ENCODE data around the gene ARF1.

DNA sequence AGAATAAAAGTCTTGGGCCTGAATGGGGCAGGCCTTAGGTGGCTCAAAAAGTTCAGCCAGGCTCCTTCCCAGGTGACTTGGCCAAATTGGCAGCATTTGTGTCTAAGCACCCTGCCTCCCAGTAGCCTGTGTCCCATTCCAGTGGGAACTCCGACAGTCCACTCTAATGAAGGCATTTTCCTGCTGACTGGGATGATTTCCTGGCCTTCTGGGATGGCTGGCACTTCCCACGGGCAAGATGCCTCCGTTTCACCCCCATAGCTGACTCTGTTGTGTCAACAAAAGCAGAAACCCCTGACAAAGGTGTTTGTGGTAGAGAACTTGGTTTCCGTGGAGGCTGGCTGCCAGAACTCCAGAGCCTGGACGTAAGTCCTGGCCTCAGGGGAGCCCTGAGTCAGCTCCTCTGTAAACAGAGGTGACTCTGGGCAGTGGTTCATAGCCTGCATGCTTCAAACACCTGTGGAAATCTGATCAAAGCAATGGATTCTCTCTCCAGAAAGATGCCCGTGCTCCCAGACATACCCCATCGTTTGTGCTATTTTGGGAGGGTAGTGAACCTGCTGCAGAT, 39.1 kb upstream of the ARF1 start:
- TF ChIP-seq, protein P1, sequence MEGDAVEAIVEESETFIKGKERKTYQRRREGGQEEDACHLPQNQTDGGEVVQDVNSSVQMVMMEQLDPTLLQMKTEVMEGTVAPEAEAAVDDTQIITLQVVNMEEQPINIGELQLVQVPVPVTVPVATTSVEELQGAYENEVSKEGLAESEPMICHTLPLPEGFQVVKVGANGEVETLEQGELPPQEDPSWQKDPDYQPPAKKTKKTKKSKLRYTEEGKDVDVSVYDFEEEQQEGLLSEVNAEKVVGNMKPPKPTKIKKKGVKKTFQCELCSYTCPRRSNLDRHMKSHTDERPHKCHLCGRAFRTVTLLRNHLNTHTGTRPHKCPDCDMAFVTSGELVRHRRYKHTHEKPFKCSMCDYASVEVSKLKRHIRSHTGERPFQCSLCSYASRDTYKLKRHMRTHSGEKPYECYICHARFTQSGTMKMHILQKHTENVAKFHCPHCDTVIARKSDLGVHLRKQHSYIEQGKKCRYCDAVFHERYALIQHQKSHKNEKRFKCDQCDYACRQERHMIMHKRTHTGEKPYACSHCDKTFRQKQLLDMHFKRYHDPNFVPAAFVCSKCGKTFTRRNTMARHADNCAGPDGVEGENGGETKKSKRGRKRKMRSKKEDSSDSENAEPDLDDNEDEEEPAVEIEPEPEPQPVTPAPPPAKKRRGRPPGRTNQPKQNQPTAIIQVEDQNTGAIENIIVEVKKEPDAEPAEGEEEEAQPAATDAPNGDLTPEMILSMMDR (IDR thresholded peaks at IDR 0.05): no peak
- TF ChIP-seq POLR2A (IDR thresholded peaks at IDR 0.05): no peak
